Esophagus muscularis mucosa (tissue), 4 donors: ENCODE measurements around the gene CUX1. TPM values are rescaled to one million over a fixed set of nuclear protein-coding genes. Genes with fewer than 3 reads are reported as not detected.
"Not testable (repeated sequence)": the region's sequence is repeated elsewhere in the genome, so short reads cannot be mapped to it uniquely, and the experiment has no call there.

Experiments
- DNase-seq: peaks from one replicate; pipeline ENCODE4 v3.0.0-alpha.2; 2017; ENCODE audit errors: extremely low spot score
- H3K27ac ChIP-seq, 4 donors: fragments of 200-600 bp; sonication (generic); replicated peaks in 1 of 4; 1 replicate in 3 of 4; 2 replicates in 1 of 4; pipeline ENCODE4 v1.5.1; 2016 to 2019; ENCODE audit warnings: mild to moderate bottlenecking in 1 of 4
- H3K27me3 ChIP-seq, 4 donors: fragments of 200-600 bp; sonication (generic); one replicate each; pipeline versions ENCODE4 v1.5.1 to v1.6.0; 2016 to 2019
- H3K36me3 ChIP-seq, 4 donors: fragments of 200-600 bp; sonication (generic); one replicate each; pipeline ENCODE4 v1.5.1; 2016 to 2019
- H3K4me1 ChIP-seq, 4 donors: fragments of 200-600 bp; sonication (generic); one replicate each; pipeline ENCODE4 v1.5.1; 2016 to 2019
- H3K4me3 ChIP-seq, 4 donors: fragments of 200-600 bp; sonication (generic); 1 replicate in 2 of 4; 2 replicates in 2 of 4; pipeline ENCODE4 v1.5.1; 2016 to 2019; ENCODE audit warnings: mild to moderate bottlenecking in 4 of 4, moderate library complexity in 1 of 4
- H3K9me3 ChIP-seq, 4 donors: fragments of 200-600 bp; sonication (generic); 1 replicate in 3 of 4; 2 replicates in 1 of 4; pipeline ENCODE4 v1.5.1; 2016 to 2019
- CTCF ChIP-seq, 3 experiments: fragments of 200-600 bp in 2 of 3; fragments of 450-650 bp in 1 of 3; sonication (generic) in 2 of 3; IDR thresholded peaks; one replicate each; pipeline ENCODE4 v1.5.1; 2017 to 2019; ENCODE audit warnings: antibody characterized with exemption in 3 of 3, mild to moderate bottlenecking in 2 of 3, moderate library complexity in 1 of 3
- EP300 ChIP-seq: sonication (generic); formaldehyde crosslinking; IDR thresholded peaks from one replicate; pipeline ENCODE4 v1.6.1; 2017; ENCODE audit warnings: antibody characterized with exemption
- POLR2A ChIP-seq: fragments of 450-650 bp; IDR thresholded peaks from one replicate; pipeline ENCODE4 v1.6.1; 2017; ENCODE audit warnings: antibody characterized with exemption, moderate library complexity, mild to moderate bottlenecking, low read depth
- POLR2AphosphoS5 ChIP-seq, 2 donors: sonication (generic); formaldehyde crosslinking; IDR thresholded peaks; one replicate each; pipeline ENCODE4 v1.6.1; 2017; ENCODE audit warnings: antibody characterized with exemption in 2 of 2
- WGBS: methylation state at CpG from one replicate; pipeline ENCODE4 v1.1.5; 2018; 5-methylcytosine and 5-hydroxymethylcytosine counted together
- intact Hi-C: fragments of 100-400 bp; cut with DNase I; formaldehyde crosslinking; loops from one replicate; pipeline ENCODE4 v1.15.1; 2023
- total RNA-seq, 4 donors: library from RNA; depleted of rRNA; stranded (reverse); fragments of >200 nt; gene quantifications; one replicate each; pipeline versions ENCODE4 v1.1.0 to v1.2.1, GENCODE V29; 2016

CUX1 gene
- total RNA-seq, 4 donors from 2014 or later, result 61.5 to 136 (median 92.3) TPM

DNA sequence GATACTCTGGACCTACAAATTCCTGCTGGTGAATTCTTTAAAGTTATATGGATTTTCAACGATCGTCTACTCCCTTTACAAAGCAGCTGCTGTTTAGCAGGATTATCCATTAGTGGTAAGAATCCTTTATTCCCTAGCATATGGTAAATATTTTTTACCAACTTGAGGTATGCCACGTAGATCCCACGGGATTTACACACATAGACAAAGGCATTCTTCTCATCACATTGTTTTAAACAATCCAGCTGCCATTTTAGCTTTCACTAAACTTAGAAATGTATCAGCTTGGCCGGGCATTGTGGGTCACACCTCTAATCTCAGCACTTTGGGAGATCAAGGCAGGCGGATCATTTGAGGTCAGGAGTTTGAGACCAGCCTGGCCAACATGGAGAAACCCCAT, 321.2 kb downstream of the CUX1 start:
- H3K36me3 ChIP-seq, result peaks cover 0 to 21% (median 5%) of the 10 kb centered on the region in 4 donors
- H3K9me3 ChIP-seq, result no peaks in the 10 kb centered on the region
- DNase-seq, result no peak
- H3K4me3 ChIP-seq, result no peak overlapping the region
- no peaks in the 10 kb centered on the region for H3K4me1 ChIP-seq
- no peak overlapping the region for H3K27ac ChIP-seq
- TF ChIP-seq EP300 (no peak), CTCF (IDR thresholded peaks at IDR 0.05) (no peak), POLR2AphosphoS5 (IDR thresholded peaks at IDR 0.05) (no peak), POLR2A (no peak)
- intact Hi-C loops, result no loop called here
- WGBS, result 96% methylated on average over 6 of the region's 6 CpGs
- no peaks in the 10 kb centered on the region for H3K27me3 ChIP-seq

- intact Hi-C loops, result no loop called here
- H3K9me3 ChIP-seq, result no peaks in the 10 kb centered on the region
- H3K27ac ChIP-seq, result no peak overlapping the region
- H3K4me3 ChIP-seq, result no peak overlapping the region
- peaks cover 0 to 10% (median 5%) of the 10 kb centered on the region in 4 donors for H3K36me3 ChIP-seq
- no peak for DNase-seq
- no peak for TF ChIP-seq CTCF (IDR thresholded peaks at IDR 0.05)
- no peak for TF ChIP-seq POLR2A
- no peak for TF ChIP-seq EP300
- TF ChIP-seq POLR2AphosphoS5 (IDR thresholded peaks at IDR 0.05), result no peak
- no peaks in the 10 kb centered on the region for H3K27me3 ChIP-seq
- H3K4me1 ChIP-seq, result no peaks in the 10 kb centered on the region
- 73% methylated on average over 13 of the region's 14 CpGs for WGBS
Measured at GRCh38 chr7:102140952-102141370, 323.5 kb downstream of the CUX1 start.

GRCh38 chr7:102142433-102142832, 325.0 kb downstream of the CUX1 start:
- H3K9me3 ChIP-seq, H3K27ac ChIP-seq, H3K27me3 ChIP-seq, intact Hi-C loops, H3K4me1 ChIP-seq, DNase-seq, H3K4me3 ChIP-seq: not testable (repeated sequence)
- peaks cover 0 to 10% (median 5%) of the 10 kb centered on the region in 4 donors for H3K36me3 ChIP-seq
- WGBS, result 98% methylated on average over 3 of the region's 3 CpGs

- peaks cover 0 to 8% (median 2%) of the 10 kb centered on the region in 4 donors for H3K36me3 ChIP-seq
- no peak overlapping the region for H3K4me3 ChIP-seq
- no peaks in the 10 kb centered on the region for H3K9me3 ChIP-seq
- intact Hi-C loops, result no loop called here
- TF ChIP-seq POLR2AphosphoS5 (IDR thresholded peaks at IDR 0.05) (no peak), CTCF (IDR thresholded peaks at IDR 0.05) (no peak), POLR2A (no peak), EP300 (no peak)
- no peak overlapping the region for H3K27ac ChIP-seq
- H3K4me1 ChIP-seq, result no peaks in the 10 kb centered on the region
- H3K27me3 ChIP-seq, result no peaks in the 10 kb centered on the region
- WGBS, result 87% methylated on average over 18 of the region's 18 CpGs
- DNase-seq, result no peak
Measured at GRCh38 chr7:102146122-102146521, 328.7 kb downstream of the CUX1 start.

DNA sequence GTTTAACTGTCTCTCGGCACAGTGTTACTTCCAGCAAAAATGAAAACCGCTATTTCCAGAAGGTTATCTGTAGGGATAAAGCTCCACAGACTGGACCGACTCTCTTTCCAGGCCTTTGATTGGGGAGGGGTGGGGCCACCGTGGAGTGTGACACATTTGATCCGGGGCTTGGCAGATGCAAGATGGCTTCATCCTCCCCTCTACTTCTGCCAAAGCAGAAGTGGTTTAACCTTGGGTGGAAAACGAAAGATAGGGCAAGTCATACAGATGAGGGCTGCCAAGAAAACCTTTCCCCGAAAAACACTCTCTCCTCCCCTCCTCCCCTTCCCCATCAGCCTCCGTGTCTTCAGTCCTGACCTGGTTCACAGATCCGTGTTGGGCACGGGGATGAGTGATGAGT, 329.6 kb downstream of the CUX1 start:
- peaks cover 0 to 6% (median under 1%) of the 10 kb centered on the region in 4 donors for H3K36me3 ChIP-seq
- no peak for DNase-seq

More for the DNA sequence above, 329.6 kb downstream of the CUX1 start:
- no peak for TF ChIP-seq EP300
- no peak for TF ChIP-seq POLR2AphosphoS5 (IDR thresholded peaks at IDR 0.05)
- no peak for TF ChIP-seq CTCF (IDR thresholded peaks at IDR 0.05)
- TF ChIP-seq POLR2A, result no peak
- no peaks in the 10 kb centered on the region for H3K9me3 ChIP-seq
- no peaks in the 10 kb centered on the region for H3K27me3 ChIP-seq
- intact Hi-C loops, result no loop called here
- no peak overlapping the region for H3K4me3 ChIP-seq
- 51% methylated on average over 10 of the region's 10 CpGs for WGBS
- peaks cover 0 to 3% (median under 1%) of the 10 kb centered on the region in 4 donors for H3K4me1 ChIP-seq
- no peak overlapping the region for H3K27ac ChIP-seq
